GM23248 (cell line): ENCODE measurements around the gene GNAS-AS1. TPM values are rescaled to one million over a fixed set of nuclear protein-coding genes. Genes with fewer than 3 reads are reported as not detected.

Source experiments
- DNase-seq: peaks from one replicate; pipeline ENCODE4 v3.0.0-alpha.2; 2015
- H2AFZ ChIP-seq: fragments of 200-600 bp; sonication (generic); 2 replicates; pipeline ENCODE4 v1.6.1; 2016; ENCODE audit warnings: antibody characterized with exemption
- H3F3A ChIP-seq: fragments of 200-600 bp; sonication (generic); 2 replicates; pipeline ENCODE4 v1.6.1; 2016; ENCODE audit warnings: mild to moderate bottlenecking, antibody characterized with exemption, mixed run types; ENCODE audit not compliant: insufficient read depth
- H3K27ac ChIP-seq: fragments of 200-600 bp; sonication (generic); 2 replicates; pipeline ENCODE4 v1.5.1; 2016; ENCODE audit warnings: mild to moderate bottlenecking
- H3K27me3 ChIP-seq: fragments of 200-600 bp; sonication (generic); replicated peaks from 2 replicates; pipeline ENCODE4 v1.6.1; 2016; ENCODE audit warnings: mild to moderate bottlenecking; ENCODE audit not compliant: insufficient read depth
- H3K36me3 ChIP-seq: fragments of 200-600 bp; sonication (generic); 2 replicates; pipeline ENCODE4 v1.6.1; 2016; ENCODE audit warnings: low read depth, mild to moderate bottlenecking
- H3K4me1 ChIP-seq: fragments of 200-600 bp; sonication (generic); 2 replicates; pipeline ENCODE4 v1.6.1; 2016; ENCODE audit warnings: mild to moderate bottlenecking; ENCODE audit not compliant: insufficient read depth
- H3K4me2 ChIP-seq: fragments of 200-600 bp; sonication (generic); one replicate; pipeline ENCODE4 v1.6.1; 2016; ENCODE audit warnings: mild to moderate bottlenecking; ENCODE audit not compliant: unreplicated experiment
- H3K4me3 ChIP-seq: fragments of 200-600 bp; sonication (generic); 2 replicates; pipeline ENCODE4 v1.5.1; 2016; ENCODE audit warnings: mild to moderate bottlenecking
- H3K79me2 ChIP-seq: fragments of 200-600 bp; sonication (generic); 2 replicates; pipeline ENCODE4 v1.6.1; 2016; ENCODE audit warnings: mild to moderate bottlenecking; ENCODE audit not compliant: insufficient read depth
- H3K9ac ChIP-seq: fragments of 200-600 bp; sonication (generic); 2 replicates; pipeline ENCODE4 v1.6.1; 2016; ENCODE audit warnings: mild to moderate bottlenecking
- H3K9me2 ChIP-seq: fragments of 200-600 bp; sonication (generic); 2 replicates; pipeline ENCODE4 v1.6.1; 2016; ENCODE audit warnings: mixed run types, mild to moderate bottlenecking, moderate library complexity; ENCODE audit not compliant: insufficient read depth
- H3K9me3 ChIP-seq: fragments of 200-600 bp; sonication (generic); one replicate; pipeline ENCODE4 v1.6.1; 2017; ENCODE audit warnings: low read depth
- H4K20me1 ChIP-seq: fragments of 200-600 bp; sonication (generic); 2 replicates; pipeline ENCODE4 v1.6.0; 2016; ENCODE audit not compliant: insufficient read depth
- EZH2 ChIP-seq: fragments of 200-600 bp; sonication (generic); IDR thresholded peaks from 2 replicates; pipeline ENCODE4 v1.6.1; 2018; ENCODE audit warnings: antibody characterized with exemption, mild to moderate bottlenecking; ENCODE audit not compliant: insufficient read depth, poor library complexity, severe bottlenecking
- EZH2phosphoT487 ChIP-seq: fragments of 200-600 bp; sonication (generic); IDR thresholded peaks from 2 replicates; pipeline ENCODE4 v1.6.1; 2018; ENCODE audit warnings: antibody characterized with exemption, moderate library complexity, mild to moderate bottlenecking, low read depth; ENCODE audit not compliant: insufficient read depth
- WGBS, 2 experiments: methylation state at CpG; one replicate each; pipeline ENCODE4 v1.1.6; 2015 to 2017; ENCODE audit warnings: low lambda C conversion rate in 2 of 2, low coverage in 1 of 2; ENCODE audit errors: missing lambda C conversion rate in 2 of 2; 5-methylcytosine and 5-hydroxymethylcytosine counted together
- in situ Hi-C: fragments of 300-500 bp; cut with MboI; formaldehyde crosslinking; loops from 2 replicates; pipeline ENCODE4 v1.15.0; 2020
- polyA plus RNA-seq: library from polyadenylated mRNA; unstranded; fragments of >200 nt; fragmentation: Nextera tagmentation; extraction: Ambion mirVana; gene quantifications from 2 replicates; pipeline ENCODE4 v1.2.1, GENCODE V29; 2016
- total RNA-seq: library from RNA; depleted of rRNA; stranded (reverse); fragments of >200 nt; shearing (Covaris generic); gene quantifications from 2 replicates; pipeline ENCODE4 v1.2.3, GENCODE V29; 2014

Gene GNAS-AS1
- total and polyA plus RNA-seq, 2 experiments from 2014 or later: 0.97 to 1.0 TPM

DNA sequence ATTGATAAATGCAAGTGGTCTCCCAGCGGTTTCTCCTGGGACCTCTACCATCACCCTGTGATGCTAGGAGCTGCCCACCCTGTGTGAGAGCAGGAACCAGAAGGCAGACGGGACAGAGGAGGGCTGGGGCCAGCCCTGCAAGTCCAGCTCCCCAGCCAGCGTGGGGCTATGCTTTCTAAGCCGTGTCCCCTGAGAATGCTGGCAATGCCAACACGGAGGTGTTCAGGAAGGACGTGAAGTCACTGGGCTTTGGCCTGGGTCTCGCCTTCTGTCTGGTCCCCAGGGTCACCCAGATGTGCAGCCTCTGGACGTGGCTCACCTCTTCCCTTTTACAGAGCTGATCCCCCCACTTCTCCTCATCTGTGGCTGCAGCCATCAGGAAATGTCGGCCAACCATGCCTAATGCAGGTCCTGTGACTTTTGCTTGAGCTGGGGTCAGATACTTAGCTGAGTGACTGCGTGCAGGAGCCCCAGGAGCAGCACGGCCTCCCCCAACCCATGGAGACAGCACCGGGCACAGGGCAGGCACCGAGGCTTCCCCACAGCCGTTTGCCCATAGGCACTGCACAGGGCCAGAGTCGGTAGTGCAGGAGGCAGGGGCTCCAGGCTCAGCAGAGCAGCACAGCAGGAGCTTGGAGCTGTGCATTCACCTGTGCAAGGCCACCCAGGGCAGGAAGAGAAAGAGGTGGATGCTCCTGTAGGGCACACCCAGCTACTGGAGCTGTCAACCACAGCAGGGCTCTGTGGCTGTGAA lies 66.2 kb downstream of the GNAS-AS1 start:
- Histone ChIP-seq H3K27ac (no peak overlapping the region), H3K4me1 (no peaks in the 10 kb centered on the region), H4K20me1 (no peaks in the 10 kb centered on the region), H3F3A (no peaks in the 10 kb centered on the region), H3K27me3 (peaks cover 77% of the 10 kb centered on the region), H3K4me2 (no peak overlapping the region), H3K79me2 (no peaks in the 10 kb centered on the region), H3K9ac (no peak overlapping the region), H3K9me2 (no peaks in the 10 kb centered on the region), H2AFZ (no peak overlapping the region), H3K9me3 (no peaks in the 10 kb centered on the region), H3K36me3 (no peaks in the 10 kb centered on the region), H3K4me3 (no peak overlapping the region)
- WGBS, 2 experiments: 42 to 44% methylated on average over 14 to 15 of the region's 15 CpGs
- in situ Hi-C loops: no loop called here
- TF ChIP-seq EZH2phosphoT487: no peak
- no peak for TF ChIP-seq EZH2
- DNase-seq: no peak

DNA sequence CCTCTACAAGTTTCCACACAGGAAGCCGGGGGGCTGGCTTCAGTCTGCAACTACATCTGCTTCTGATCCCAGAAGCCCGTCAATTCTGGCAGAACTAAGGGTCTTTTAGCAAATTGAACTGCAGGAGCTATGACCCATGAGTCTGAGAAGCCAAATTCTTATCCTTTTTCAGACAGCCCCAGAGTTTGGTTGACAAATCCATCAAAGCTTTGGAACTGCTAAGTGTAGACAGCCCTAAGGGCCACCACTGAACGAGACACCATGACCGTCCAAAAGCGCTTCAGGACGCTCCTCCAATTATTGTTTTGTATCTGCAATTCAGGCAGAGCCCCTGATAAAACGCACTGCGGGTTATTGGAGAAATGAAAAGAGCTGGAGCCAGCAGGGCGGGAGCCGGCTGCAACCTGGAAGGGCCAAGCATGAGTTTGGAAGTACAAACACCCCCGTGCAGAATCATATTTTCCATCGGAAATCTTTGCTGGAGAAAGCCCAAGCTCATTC lies 67.1 kb downstream of the GNAS-AS1 start:
- Histone ChIP-seq H3K4me1 (no peaks in the 10 kb centered on the region), H3K9me3 (no peaks in the 10 kb centered on the region), H3K36me3 (no peaks in the 10 kb centered on the region), H3K4me2 (no peak overlapping the region), H3K79me2 (no peaks in the 10 kb centered on the region), H3K27ac (no peak overlapping the region), H3F3A (no peaks in the 10 kb centered on the region), H3K27me3 (peaks cover 72% of the 10 kb centered on the region), H4K20me1 (no peaks in the 10 kb centered on the region), H2AFZ (no peak overlapping the region), H3K9ac (no peak overlapping the region), H3K4me3 (no peak overlapping the region), H3K9me2 (no peaks in the 10 kb centered on the region)
- TF ChIP-seq EZH2 (no peak), EZH2phosphoT487 (no peak)
- DNase-seq: no peak
- in situ Hi-C loops: no loop called here
- 2% methylated on average over 12 of the region's 12 CpGs for whole genome bisulfite sequencing, 2 experiments

DNA sequence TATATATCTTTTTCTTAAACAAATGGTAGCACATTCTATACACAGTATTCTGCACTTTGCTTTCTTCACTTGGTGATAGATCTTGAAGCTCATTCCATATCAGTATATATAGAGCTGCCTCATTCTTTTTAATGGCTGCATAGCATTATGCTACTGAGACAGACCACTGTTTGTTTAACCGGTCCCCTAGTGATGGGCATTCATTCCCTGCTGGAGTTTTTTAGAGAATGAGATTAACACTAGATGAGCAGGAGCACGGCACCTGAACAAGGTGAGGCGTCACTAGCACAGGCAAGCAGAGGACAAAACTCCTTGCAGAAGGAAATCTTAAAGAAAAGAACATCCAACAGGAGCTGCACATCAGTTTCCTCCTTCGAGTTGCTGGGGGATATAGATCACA lies 69.6 kb downstream of the GNAS-AS1 start:
- DNase-seq: no peak
- H2AFZ ChIP-seq: no peak overlapping the region
- H3K36me3 ChIP-seq: no peaks in the 10 kb centered on the region
- no peak overlapping the region for H3K27ac ChIP-seq
- H3K4me3 ChIP-seq: no peak overlapping the region
- H3K9me2 ChIP-seq: no peaks in the 10 kb centered on the region
- no peaks in the 10 kb centered on the region for H3K9me3 ChIP-seq
- H3K27me3 ChIP-seq: peaks cover 59% of the 10 kb centered on the region
- no peaks in the 10 kb centered on the region for H4K20me1 ChIP-seq
- no peaks in the 10 kb centered on the region for H3K4me1 ChIP-seq
- in situ Hi-C loops: no loop called here
- H3K79me2 ChIP-seq: no peaks in the 10 kb centered on the region
- H3F3A ChIP-seq: no peaks in the 10 kb centered on the region
- H3K9ac ChIP-seq: no peak overlapping the region
- no peak overlapping the region for H3K4me2 ChIP-seq
- TF ChIP-seq EZH2 (no peak), EZH2phosphoT487 (no peak)
- 30 to 31% methylated on average over 4 of the region's 4 CpGs for WGBS, 2 experiments

DNA sequence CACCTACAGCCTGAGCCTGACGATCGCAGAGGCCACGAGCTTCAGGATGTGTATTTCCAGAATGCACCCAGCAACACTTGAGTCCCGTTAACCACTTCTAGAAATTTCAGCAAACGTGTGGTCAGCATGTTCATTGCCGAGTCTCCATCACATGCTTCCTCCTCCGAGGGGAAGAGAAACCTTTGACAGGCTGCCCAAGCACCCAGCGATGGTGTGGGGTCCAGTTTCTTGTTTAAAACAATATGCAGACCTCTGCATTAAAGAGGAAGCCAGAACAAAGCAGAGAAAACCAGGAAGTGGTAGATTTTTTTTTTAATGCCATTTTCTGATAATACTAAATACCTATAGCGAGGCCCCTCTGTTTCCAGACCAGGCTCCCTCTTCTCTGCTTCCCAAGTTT lies 71.9 kb downstream of the GNAS-AS1 start:
- H3K4me1 ChIP-seq: no peaks in the 10 kb centered on the region
- no peaks in the 10 kb centered on the region for H3K79me2 ChIP-seq
- no peaks in the 10 kb centered on the region for H3K9me3 ChIP-seq
- H3K36me3 ChIP-seq: no peaks in the 10 kb centered on the region
- no peak overlapping the region for H3K4me3 ChIP-seq
- no peak overlapping the region for H2AFZ ChIP-seq
- no peaks in the 10 kb centered on the region for H3F3A ChIP-seq
- no peak overlapping the region for H3K4me2 ChIP-seq
- H3K9me2 ChIP-seq: no peaks in the 10 kb centered on the region
- DNase-seq: no peak
- in situ Hi-C loops: no loop called here
- H4K20me1 ChIP-seq: no peaks in the 10 kb centered on the region
- 39 to 41% methylated on average over 9 of the region's 9 CpGs for WGBS, 2 experiments
- TF ChIP-seq EZH2phosphoT487 (no peak), EZH2 (no peak)
- no peak overlapping the region for H3K9ac ChIP-seq
- peaks cover 49% of the 10 kb centered on the region for H3K27me3 ChIP-seq
- no peak overlapping the region for H3K27ac ChIP-seq
